B cell (primary cell): ENCODE measurements around the gene MPL.

Source experiments
- CTCF ChIP-seq: fragments of 200-600 bp; IDR thresholded peaks from one replicate; pipeline ENCODE4 v1.8.0; 2022; ENCODE audit warnings: antibody characterized with exemption, mild to moderate bottlenecking
- EZH2 ChIP-seq: IDR thresholded peaks from 2 replicates; pipeline ENCODE4 v1.6.1; 2012; ENCODE audit warnings: borderline replicate concordance, low read depth, mild to moderate bottlenecking, moderate library complexity, low read length; ENCODE audit not compliant: insufficient read depth, poor library complexity, severe bottlenecking

- TF ChIP-seq CTCF (peak; percentile 24), EZH2 (no peak)
Observed at GRCh38 chr1:43358121-43358745, 20.6 kb downstream of the MPL start.
